SK-N-MC (cell line): ENCODE data around the gene VHLL.

Source experiments
- EZH2 ChIP-seq: fragments of 200-600 bp; sonication (generic); IDR thresholded peaks from one replicate; pipeline ENCODE4 v1.6.1; 2017; ENCODE audit warnings: antibody characterized with exemption
- FOXP2 ChIP-seq: optimal IDR thresholded peaks from 2 replicates; pipeline ENCODE3; 2011; ENCODE audit warnings: mild to moderate bottlenecking, moderate library complexity; ENCODE audit not compliant: insufficient read depth; ENCODE audit errors: extremely low read length, control extremely low read depth
- POLR2AphosphoS5 ChIP-seq: IDR thresholded peaks from 2 replicates; pipeline ENCODE4 v1.6.1; 2012; ENCODE audit warnings: mild to moderate bottlenecking, low read depth, low read length, borderline replicate concordance

- TF ChIP-seq EZH2 (no peak), POLR2AphosphoS5 (no peak), FOXP2 (no peak)
These were observed 41.4 kb downstream of the VHLL start for GRCh38 chr1:156257711-156258110.
